ENCODE results near the gene ODAD3.
"Not testable (repeated sequence)": the region's sequence is repeated elsewhere in the genome, so short reads cannot be mapped to it uniquely, and the experiment has no call there.

The ODAD3 gene

GRCh38 chr19:11401808-11402543 lies 32.9 kb downstream of the ODAD3 start:
- DNase-seq, result no peak

GRCh38 chr19:11400798-11401197 lies 34.1 kb downstream of the ODAD3 start:
- no peak for DNase-seq

- DNase-seq, result no peak
Observed at GRCh38 chr19:11399667-11400066, 35.3 kb downstream of the ODAD3 start.

GRCh38 chr19:11397089-11397610 lies 37.8 kb downstream of the ODAD3 start:
- no peak for DNase-seq

GRCh38 chr19:11390933-11391680 lies 43.8 kb downstream of the ODAD3 start:
- no peak for DNase-seq

GRCh38 chr19:11390359-11390758 lies 44.6 kb downstream of the ODAD3 start:
- DNase-seq, result no peak

- DNase-seq, result no peak
Observed at GRCh38 chr19:11387162-11388034, 47.5 kb downstream of the ODAD3 start.

GRCh38 chr19:11384778-11385129 lies 50.2 kb downstream of the ODAD3 start:
- DNase-seq, result no peak

- no peak for DNase-seq
Observed at GRCh38 chr19:11383706-11384048, 51.2 kb downstream of the ODAD3 start.

- peak; percentile 67 for DNase-seq
Observed at GRCh38 chr19:11382898-11383705, 51.8 kb downstream of the ODAD3 start.

- DNase-seq, result peak; percentile 98
Observed at GRCh38 chr19:11380653-11381537, 54.0 kb downstream of the ODAD3 start.

- DNase-seq, result no peak
Observed at GRCh38 chr19:11379857-11380350, 55.0 kb downstream of the ODAD3 start.

- DNase-seq, result not testable (repeated sequence)
Observed at GRCh38 chr19:11379269-11379845, 55.6 kb downstream of the ODAD3 start.

- DNase-seq, result no peak
Observed at GRCh38 chr19:11378319-11379189, 56.4 kb downstream of the ODAD3 start.

GRCh38 chr19:11377756-11378155 lies 57.2 kb downstream of the ODAD3 start:
- no peak for DNase-seq

GRCh38 chr19:11377237-11377636 lies 57.7 kb downstream of the ODAD3 start:
- no peak for DNase-seq

GRCh38 chr19:11375143-11375948 lies 59.6 kb downstream of the ODAD3 start:
- peak; percentile 82 for DNase-seq

GRCh38 chr19:11374433-11375142 lies 60.3 kb downstream of the ODAD3 start, which contains the start of gene SWSAP1:
TSS of gene SWSAP1 (plus strand) at chr19:11374666. CDS start at chr19:11374681, 15 bp downstream.
- DNase-seq, result peak; percentile 99

Data from NCI-H2029 (cell line).